K562 (cell line): ENCODE data around the gene GAMT. TPM values are rescaled to one million over a fixed set of nuclear protein-coding genes. Genes with fewer than 3 reads are reported as not detected.

Experiments used
- CEBPG ChIP-seq, 3 experiments: fragments of 200-800 bp in 1 of 3; sonication (Bioruptor generic) in 1 of 3; sonication (generic) in 1 of 3; formaldehyde crosslinking in 1 of 3; IDR thresholded peaks in 2 of 3; conservative IDR thresholded peaks in 1 of 3; 2 replicates each; pipeline versions ENCODE4 v1.6.1 to v1.8.0; 2016 to 2022; ENCODE audit warnings: missing compliant biosample characterization in 2 of 3, missing genetic modification characterization in 2 of 3, mild to moderate bottlenecking in 1 of 3, missing genetic modification reagents in 1 of 3
- FOXA3 ChIP-seq, 2 experiments: fragments of 450-650 bp in 1 of 2; sonication (generic) in 1 of 2; formaldehyde crosslinking; IDR thresholded peaks in 1 of 2; conservative IDR thresholded peaks in 1 of 2; 2 replicates each; pipeline versions ENCODE4 v1.4.0 to v1.8.0; 2020 to 2022; ENCODE audit warnings: mild to moderate bottlenecking in 2 of 2, missing genetic modification reagents in 1 of 2
- FOXO4 ChIP-seq: fragments of 450-650 bp; formaldehyde crosslinking; IDR thresholded peaks from 2 replicates; pipeline ENCODE4 v1.4.0; 2020; ENCODE audit warnings: mild to moderate bottlenecking, moderate library complexity
- ILK ChIP-seq: fragments of 450-650 bp; IDR thresholded peaks from 2 replicates; pipeline ENCODE4 v1.6.1; 2016; ENCODE audit warnings: missing genetic modification characterization, low read depth, mild to moderate bottlenecking, missing compliant biosample characterization, moderate library complexity, borderline replicate concordance
- MBD2 ChIP-seq: sonication (generic); IDR thresholded peaks from 2 replicates; pipeline ENCODE4 v1.6.1; 2016; ENCODE audit warnings: low read depth, borderline replicate concordance
- NFRKB ChIP-seq: fragments of 450-650 bp; IDR thresholded peaks from 2 replicates; pipeline ENCODE4 v1.6.1; 2016; ENCODE audit warnings: low read depth
- RBBP5 ChIP-seq: fragments of 200-600 bp; sonication (generic); IDR thresholded peaks from 2 replicates; pipeline ENCODE4 v1.6.1; 2012; ENCODE audit warnings: borderline replicate concordance, mild to moderate bottlenecking, low read length, control low read depth, inconsistent platforms; ENCODE audit not compliant: insufficient read depth, poor library complexity, severe bottlenecking
- RBFOX2 ChIP-seq: fragments of 200-400 bp; formaldehyde crosslinking; IDR thresholded peaks from 2 replicates; pipeline ENCODE4 v1.6.1; 2017; ENCODE audit warnings: low read depth, mild to moderate bottlenecking, low read length, moderate library complexity
- SMARCA5 ChIP-seq: fragments of 450-650 bp; IDR thresholded peaks from 2 replicates; pipeline ENCODE4 v1.6.1; 2016
- SP2 ChIP-seq: IDR thresholded peaks from 2 replicates; pipeline ENCODE4 v1.6.1; 2011; ENCODE audit warnings: mild to moderate bottlenecking, low read depth, low read length, moderate library complexity; ENCODE audit not compliant: poor library complexity, severe bottlenecking; ENCODE audit errors: extremely low read depth
- SREBF1 ChIP-seq: fragments of 150-350 bp; IDR thresholded peaks from 2 replicates; pipeline ENCODE4 v1.6.1; 2014; ENCODE audit warnings: antibody characterized with exemption, low read depth, low read length, borderline replicate concordance
- TARDBP ChIP-seq: fragments of 450-650 bp; IDR thresholded peaks from 2 replicates; pipeline ENCODE4 v1.6.1; 2016
- TCF3 ChIP-seq: sonication (generic); formaldehyde crosslinking; IDR thresholded peaks from 2 replicates; pipeline ENCODE4 v1.4.0; 2020; ENCODE audit warnings: mild to moderate bottlenecking, missing genetic modification reagents
- XRCC4 ChIP-seq: IDR thresholded peaks from one replicate; pipeline ENCODE4 v1.6.1; 2011; ENCODE audit not compliant: insufficient read depth, insufficient read length; ENCODE audit errors: extremely low read depth
- ZFP36 ChIP-seq: fragments of 150-350 bp; IDR thresholded peaks from 2 replicates; pipeline ENCODE4 v1.6.1; 2018; ENCODE audit warnings: low read length, low read depth; ENCODE audit not compliant: partially characterized antibody
- ZNF75A ChIP-seq: fragments of 450-650 bp; formaldehyde crosslinking; IDR thresholded peaks from 2 replicates; pipeline ENCODE4 v1.4.0; 2020; ENCODE audit warnings: mild to moderate bottlenecking
- ZNF766 ChIP-seq: fragments of 200-800 bp; sonication (Bioruptor generic); conservative IDR thresholded peaks from 2 replicates; pipeline ENCODE4 v1.6.1; 2016; ENCODE audit warnings: missing genetic modification characterization, missing compliant biosample characterization
- polyA plus RNA-seq, 8 experiments: library from polyadenylated mRNA; depleted of rRNA in 4 of 8; stranded (reverse) in 5 of 8; unstranded in 3 of 8; fragments of >200 nt; fragmentation: Nextera tagmentation in 2 of 8; fragmentation: Illumina TruSeq in 1 of 8; extraction: Ambion mirVana in 2 of 8; extraction: Trizol in 1 of 8; gene quantifications; 2 replicates each; pipeline versions ENCODE4 v1.2.1 to v1.2.3, GENCODE V29; 2011 to 2014; ENCODE audit warnings: inconsistent platforms in 1 of 8, missing spikeins in 1 of 8
- total RNA-seq, 7 experiments: library from RNA; depleted of rRNA in 6 of 7; stranded (reverse); fragments of >200 nt in 6 of 7; fragmentation: Illumina TruSeq in 2 of 7; extraction: Trizol in 2 of 7; gene quantifications; 2 replicates each; pipeline versions ENCODE4 v1.2.1 to v1.2.3, GENCODE V29; 2011 to 2021; ENCODE audit warnings: low replicate concordance in 1 of 7
- TF ChIP-seq, protein P1 (sequence below): IDR thresholded peaks from 2 replicates; pipeline ENCODE4 v1.6.1; 2016; ENCODE audit warnings: missing genetic modification characterization, missing compliant biosample characterization
- TF ChIP-seq, protein P2 (sequence below): fragments of 450-650 bp; conservative IDR thresholded peaks from 2 replicates; pipeline ENCODE4 v1.6.1; 2016; ENCODE audit warnings: missing genetic modification characterization, low read depth, mild to moderate bottlenecking, control low read depth, missing compliant biosample characterization
- TF ChIP-seq, protein P3 (sequence below): IDR thresholded peaks from 3 replicates; pipeline ENCODE4 v1.6.1; 2011; ENCODE audit warnings: borderline replicate concordance, mild to moderate bottlenecking; ENCODE audit not compliant: insufficient read length, insufficient read depth

The GAMT gene
- total and polyA plus RNA-seq, 9 of the 15 experiments (the other 6 are each of a cell fraction or from before 2014, with no cell fraction given), result 1.3 to 35.3 (median 27.2) TPM

DNA sequence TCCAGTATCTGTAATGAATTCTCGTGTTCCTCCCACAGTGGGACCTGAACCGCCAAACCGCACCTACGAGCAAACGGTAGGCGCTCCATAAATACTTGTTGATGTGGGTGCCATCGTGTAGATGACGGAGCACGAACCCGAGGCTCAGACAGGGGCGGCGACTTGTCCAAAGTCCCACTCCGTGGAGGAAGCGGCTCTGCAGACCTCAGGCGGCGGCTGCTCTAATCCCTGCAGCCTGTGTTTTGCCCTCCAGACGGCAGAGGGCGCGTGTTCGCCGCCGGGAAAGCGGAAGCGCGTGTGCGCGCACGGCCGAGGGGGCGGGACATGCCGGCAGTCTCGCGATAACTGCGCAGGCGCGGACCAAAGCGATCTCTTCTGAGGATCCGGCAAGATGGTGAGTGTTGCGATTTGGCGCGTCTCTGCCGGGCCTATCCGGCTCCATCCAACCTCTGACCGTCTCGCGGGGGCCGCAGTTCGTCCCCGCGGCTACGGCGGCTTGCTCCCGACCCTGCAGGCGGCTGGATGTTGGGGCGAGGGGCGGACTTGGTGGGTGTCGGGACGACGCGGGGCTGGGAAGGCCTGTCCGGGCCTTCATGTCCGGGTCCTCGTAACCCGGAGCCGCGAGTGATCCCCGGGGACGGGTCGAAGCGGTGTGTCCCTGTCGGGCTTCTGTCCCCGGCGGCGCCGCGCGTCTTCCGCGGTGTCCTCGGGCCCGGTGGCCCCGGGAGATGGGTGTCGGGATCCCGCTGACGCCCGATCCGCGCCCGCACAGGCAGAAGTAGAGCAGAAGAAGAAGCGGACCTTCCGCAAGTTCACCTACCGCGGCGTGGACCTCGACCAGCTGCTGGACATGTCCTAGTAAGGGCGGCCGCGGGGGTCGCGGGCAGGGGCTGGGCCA, 36.9 kb upstream of the GAMT start, which contains the start of gene RPS15 (continued):
- TF ChIP-seq ZNF75A (CRISPR knock-in tag), result no peak
- no peak for TF ChIP-seq ILK (tag)
- TF ChIP-seq RBBP5, result peak; percentile 100
- peak; percentile 84 for TF ChIP-seq SP2
- peak; percentile 92 for TF ChIP-seq MBD2
- no peak for TF ChIP-seq XRCC4
- TF ChIP-seq, protein P1, sequence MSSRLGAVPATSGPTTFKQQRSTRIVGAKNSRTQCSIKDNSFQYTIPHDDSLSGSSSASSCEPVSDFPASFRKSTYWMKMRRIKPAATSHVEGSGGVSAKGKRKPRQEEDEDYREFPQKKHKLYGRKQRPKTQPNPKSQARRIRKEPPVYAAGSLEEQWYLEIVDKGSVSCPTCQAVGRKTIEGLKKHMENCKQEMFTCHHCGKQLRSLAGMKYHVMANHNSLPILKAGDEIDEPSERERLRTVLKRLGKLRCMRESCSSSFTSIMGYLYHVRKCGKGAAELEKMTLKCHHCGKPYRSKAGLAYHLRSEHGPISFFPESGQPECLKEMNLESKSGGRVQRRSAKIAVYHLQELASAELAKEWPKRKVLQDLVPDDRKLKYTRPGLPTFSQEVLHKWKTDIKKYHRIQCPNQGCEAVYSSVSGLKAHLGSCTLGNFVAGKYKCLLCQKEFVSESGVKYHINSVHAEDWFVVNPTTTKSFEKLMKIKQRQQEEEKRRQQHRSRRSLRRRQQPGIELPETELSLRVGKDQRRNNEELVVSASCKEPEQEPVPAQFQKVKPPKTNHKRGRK, result no peak
- TF ChIP-seq TCF3 (CRISPR knock-in tag), result no peak
- TF ChIP-seq, protein P2, sequence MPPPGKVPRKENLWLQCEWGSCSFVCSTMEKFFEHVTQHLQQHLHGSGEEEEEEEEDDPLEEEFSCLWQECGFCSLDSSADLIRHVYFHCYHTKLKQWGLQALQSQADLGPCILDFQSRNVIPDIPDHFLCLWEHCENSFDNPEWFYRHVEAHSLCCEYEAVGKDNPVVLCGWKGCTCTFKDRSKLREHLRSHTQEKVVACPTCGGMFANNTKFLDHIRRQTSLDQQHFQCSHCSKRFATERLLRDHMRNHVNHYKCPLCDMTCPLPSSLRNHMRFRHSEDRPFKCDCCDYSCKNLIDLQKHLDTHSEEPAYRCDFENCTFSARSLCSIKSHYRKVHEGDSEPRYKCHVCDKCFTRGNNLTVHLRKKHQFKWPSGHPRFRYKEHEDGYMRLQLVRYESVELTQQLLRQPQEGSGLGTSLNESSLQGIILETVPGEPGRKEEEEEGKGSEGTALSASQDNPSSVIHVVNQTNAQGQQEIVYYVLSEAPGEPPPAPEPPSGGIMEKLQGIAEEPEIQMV (tag), result peak; percentile 80
- peak in 1 of 2 experiments; percentile 53; a peak in 1 of 4 replicates for TF ChIP-seq FOXA3 (CRISPR knock-in tag; conservative IDR thresholded peaks at IDR 0.05 in 1 of 2, IDR thresholded peaks at IDR 0.05 in 1 of 2)
- no peak for TF ChIP-seq SMARCA5
- TF ChIP-seq FOXO4 (CRISPR knock-in tag), result no peak
- TF ChIP-seq NFRKB, result peak; percentile 78
- peak; percentile 44; the same call in 1 of the 2 replicates for TF ChIP-seq ZNF766 (CRISPR knock-in tag)
- peak; percentile 100 for TF ChIP-seq RBFOX2
- TF ChIP-seq, protein P3, sequence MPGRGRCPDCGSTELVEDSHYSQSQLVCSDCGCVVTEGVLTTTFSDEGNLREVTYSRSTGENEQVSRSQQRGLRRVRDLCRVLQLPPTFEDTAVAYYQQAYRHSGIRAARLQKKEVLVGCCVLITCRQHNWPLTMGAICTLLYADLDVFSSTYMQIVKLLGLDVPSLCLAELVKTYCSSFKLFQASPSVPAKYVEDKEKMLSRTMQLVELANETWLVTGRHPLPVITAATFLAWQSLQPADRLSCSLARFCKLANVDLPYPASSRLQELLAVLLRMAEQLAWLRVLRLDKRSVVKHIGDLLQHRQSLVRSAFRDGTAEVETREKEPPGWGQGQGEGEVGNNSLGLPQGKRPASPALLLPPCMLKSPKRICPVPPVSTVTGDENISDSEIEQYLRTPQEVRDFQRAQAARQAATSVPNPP, result no peak
- TF ChIP-seq TARDBP, result no peak
- no peak for TF ChIP-seq CEBPG (CRISPR knock-in tag; IDR thresholded peaks at IDR 0.05)
- no peak for TF ChIP-seq CEBPG (tag; conservative IDR thresholded peaks at IDR 0.05 in 1 of 2, IDR thresholded peaks at IDR 0.05 in 1 of 2)
- no peak; the same call in 1 of the 2 replicates for TF ChIP-seq SREBF1
- TF ChIP-seq ZFP36, result peak; percentile 52
